GM12873 (cell line): ENCODE measurements around the gene E2F7.

Experiments used
- TF ChIP-seq, protein P1 (sequence below): IDR thresholded peaks from 2 replicates; pipeline ENCODE4 v1.5.1; 2012; ENCODE audit warnings: low read depth, mild to moderate bottlenecking, moderate library complexity, low read length, control low read depth; ENCODE audit not compliant: insufficient read depth; ENCODE audit errors: missing control alignments

The E2F7 gene

DNA sequence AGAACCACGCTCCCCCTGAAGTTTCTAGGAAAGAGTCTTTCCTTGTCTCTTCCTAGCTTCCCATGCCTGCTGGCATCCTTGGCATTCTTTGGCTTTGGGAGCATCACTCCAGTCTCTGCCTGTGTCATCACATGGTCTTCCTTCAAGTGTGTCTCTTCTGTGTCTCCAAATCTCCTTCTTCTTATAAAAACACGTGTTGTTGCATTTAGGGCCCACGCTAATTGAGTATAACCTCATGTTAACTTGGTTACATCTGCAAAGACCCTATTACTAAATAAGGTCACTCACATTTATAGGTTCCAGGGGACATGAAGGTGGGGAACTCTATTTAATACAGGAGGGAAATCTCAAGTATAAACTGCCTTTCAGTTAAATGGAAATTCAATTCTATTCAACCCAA, 63.0 kb downstream of the E2F7 start:
- TF ChIP-seq, protein P1, sequence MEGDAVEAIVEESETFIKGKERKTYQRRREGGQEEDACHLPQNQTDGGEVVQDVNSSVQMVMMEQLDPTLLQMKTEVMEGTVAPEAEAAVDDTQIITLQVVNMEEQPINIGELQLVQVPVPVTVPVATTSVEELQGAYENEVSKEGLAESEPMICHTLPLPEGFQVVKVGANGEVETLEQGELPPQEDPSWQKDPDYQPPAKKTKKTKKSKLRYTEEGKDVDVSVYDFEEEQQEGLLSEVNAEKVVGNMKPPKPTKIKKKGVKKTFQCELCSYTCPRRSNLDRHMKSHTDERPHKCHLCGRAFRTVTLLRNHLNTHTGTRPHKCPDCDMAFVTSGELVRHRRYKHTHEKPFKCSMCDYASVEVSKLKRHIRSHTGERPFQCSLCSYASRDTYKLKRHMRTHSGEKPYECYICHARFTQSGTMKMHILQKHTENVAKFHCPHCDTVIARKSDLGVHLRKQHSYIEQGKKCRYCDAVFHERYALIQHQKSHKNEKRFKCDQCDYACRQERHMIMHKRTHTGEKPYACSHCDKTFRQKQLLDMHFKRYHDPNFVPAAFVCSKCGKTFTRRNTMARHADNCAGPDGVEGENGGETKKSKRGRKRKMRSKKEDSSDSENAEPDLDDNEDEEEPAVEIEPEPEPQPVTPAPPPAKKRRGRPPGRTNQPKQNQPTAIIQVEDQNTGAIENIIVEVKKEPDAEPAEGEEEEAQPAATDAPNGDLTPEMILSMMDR: no peak

DNA sequence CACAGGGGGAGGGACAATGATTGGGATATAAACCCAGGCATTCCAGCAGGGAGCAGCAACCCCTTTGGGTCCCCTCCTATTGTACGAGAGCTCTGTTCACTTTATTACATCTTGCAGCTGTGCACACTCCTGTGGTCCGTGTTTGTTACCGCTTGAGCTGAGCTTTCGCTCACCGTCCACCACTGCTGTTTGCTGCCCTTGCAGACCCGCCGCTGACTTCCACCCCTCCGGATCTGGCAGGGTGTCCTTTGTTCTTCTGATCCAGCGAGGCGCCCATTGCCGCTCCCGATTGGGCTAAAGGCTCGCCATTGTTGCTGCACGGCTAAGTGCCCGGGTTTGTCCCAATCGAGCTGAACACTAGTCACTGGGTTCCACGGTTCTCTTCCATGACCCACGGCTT, 64.1 kb downstream of the E2F7 start:
- TF ChIP-seq, protein P1: no peak

DNA sequence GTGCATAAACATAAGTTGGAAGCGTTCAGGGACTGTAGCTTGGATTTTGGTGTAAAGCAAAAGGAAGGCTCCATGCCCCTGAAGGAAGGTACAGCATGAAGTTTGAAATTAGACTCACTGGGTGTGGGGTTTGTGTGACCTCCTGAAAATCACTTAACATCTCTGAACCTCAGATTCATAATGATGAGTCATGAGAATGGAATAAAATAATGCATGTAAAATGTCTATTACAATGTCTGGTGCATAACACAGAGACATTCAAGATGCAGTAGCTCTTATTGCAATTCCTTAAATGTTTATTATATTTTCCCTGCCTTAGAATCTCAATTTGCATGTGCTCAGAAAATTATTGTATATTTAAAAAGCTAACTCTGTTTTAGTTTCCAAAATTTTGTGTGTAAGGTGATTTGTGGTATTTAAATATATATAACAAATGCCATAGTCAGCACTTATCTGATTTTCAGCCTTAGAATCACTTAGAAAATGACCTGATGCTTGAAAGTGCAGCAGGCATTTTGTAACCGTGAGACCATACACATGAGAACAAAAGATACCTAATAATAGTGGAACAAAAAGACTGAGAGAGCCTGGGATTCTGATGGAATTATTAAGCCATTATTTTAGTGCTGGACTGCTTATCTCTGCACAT, 66.3 kb downstream of the E2F7 start:
- TF ChIP-seq, protein P1: no peak

DNA sequence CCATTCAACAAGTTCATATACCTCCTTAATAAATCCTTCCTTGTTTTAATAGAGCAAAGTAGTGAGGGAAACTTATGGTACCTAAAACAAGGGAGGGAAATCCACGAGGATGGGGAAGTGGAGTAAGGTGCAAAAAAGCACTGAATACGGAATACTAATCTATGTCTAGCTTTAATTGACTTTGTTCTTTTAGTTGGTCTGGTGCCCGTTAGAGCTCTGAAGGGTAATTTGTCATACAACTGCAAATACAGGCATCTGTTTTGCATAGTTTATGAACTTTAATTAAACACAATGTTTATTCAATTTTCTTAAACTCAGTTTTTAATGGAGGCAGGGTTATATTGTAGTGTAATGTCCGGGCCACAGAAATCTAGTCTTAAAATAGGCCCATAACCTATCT, 67.0 kb downstream of the E2F7 start:
- TF ChIP-seq, protein P1: no peak

DNA sequence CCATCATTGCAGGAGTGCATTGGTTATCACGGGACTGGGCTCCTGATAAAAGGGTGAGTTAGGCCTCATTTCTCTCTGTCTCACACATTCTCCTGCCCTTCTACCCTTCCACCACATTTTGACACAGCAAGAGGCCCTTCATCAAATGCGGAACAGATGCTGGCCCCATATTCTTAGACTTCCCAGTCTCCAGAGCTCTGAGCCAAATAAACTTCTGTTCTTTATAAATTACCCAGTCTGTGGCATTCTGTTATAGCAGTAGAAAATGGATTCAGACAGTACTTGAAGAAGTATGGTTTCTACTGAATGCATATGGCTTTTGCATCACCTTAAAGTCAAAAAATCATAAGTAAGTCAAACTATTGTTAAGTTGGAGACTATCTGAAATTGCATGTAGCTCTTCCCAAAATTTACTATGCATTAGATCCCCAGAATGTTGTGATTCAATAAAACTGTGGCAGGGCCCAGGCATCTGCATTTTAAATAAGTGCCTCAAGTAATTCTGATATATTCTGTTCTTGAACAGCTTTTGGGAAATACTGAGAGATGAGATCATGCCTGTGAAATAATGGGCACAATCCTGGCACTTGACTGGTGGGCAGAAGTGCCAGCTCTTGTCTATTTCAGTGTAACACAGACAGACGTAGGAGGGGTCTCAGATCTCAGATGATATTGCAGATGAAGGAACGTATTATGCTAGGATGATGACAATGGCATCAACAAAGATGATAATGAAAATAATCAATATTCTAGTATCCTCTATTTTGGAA, 68.2 kb downstream of the E2F7 start:
- TF ChIP-seq, protein P1: no peak

DNA sequence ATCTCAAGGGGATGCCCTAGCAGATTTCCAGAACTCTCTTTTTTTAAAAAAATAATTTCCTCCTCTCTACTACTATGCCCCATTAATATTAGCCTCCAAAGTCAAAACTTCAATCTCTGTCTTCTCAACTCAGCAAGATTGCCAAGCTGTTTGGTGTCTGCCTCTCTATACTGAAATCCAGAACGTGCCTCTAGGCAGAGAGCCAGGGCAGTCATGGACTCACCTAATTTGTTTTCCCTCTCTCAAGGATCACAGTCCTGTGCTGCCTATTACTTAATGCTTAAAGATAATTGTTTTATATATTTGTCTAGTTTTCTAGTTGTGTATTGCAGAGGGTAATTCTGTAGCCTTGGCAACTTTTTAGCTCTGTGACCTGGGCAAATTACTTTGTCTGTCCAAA, 74.7 kb downstream of the E2F7 start:
- TF ChIP-seq, protein P1: no peak

DNA sequence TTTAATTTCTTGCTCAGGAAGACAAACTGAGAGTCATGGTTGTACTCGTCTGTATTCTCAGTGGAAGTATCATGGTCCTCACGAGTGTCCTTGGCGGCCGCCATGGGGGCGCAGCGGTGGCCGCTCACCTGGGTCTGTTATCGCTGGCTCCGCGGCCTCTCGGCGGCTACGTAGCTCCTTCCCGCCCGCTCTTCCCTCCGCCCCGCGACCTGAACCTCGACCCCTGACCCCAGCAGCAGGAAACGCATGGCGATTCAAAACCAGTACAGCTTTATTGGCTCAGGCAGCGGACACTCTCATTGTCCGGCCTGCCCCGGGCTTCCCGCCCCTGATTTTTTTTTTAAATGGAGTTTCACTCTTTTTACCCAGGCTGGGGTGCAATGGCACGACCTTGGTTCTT, 80.8 kb downstream of the E2F7 start:
- TF ChIP-seq, protein P1: no peak
